ENCODE data around the gene LY6G6D.

DNA sequence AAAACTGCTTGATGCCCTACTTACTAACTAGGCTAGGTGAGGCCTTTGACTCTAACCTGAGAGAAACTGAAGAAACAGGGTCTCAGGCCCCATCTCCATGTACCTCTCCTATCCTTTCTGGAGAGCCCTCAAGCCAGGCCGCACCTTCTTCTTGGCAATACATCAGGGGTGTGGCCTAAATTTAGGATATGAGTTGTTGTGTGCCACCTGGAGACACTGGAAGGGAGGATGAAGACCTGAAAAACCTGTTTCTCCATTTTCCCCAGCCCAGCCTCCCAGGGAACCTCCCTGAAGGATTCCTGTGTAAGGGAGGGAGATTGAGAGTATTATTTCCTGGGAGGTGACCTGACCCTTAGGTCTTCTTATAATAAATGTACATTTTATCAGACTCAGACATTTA is 3.1 kb downstream of the LY6G6D start:
- TF ChIP-seq, protein P1, sequence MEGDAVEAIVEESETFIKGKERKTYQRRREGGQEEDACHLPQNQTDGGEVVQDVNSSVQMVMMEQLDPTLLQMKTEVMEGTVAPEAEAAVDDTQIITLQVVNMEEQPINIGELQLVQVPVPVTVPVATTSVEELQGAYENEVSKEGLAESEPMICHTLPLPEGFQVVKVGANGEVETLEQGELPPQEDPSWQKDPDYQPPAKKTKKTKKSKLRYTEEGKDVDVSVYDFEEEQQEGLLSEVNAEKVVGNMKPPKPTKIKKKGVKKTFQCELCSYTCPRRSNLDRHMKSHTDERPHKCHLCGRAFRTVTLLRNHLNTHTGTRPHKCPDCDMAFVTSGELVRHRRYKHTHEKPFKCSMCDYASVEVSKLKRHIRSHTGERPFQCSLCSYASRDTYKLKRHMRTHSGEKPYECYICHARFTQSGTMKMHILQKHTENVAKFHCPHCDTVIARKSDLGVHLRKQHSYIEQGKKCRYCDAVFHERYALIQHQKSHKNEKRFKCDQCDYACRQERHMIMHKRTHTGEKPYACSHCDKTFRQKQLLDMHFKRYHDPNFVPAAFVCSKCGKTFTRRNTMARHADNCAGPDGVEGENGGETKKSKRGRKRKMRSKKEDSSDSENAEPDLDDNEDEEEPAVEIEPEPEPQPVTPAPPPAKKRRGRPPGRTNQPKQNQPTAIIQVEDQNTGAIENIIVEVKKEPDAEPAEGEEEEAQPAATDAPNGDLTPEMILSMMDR (IDR thresholded peaks at IDR 0.05) = no peak
- no peak for TF ChIP-seq POLR2A (IDR thresholded peaks at IDR 0.05)
